Endothelial cell (in vitro differentiated cells): ENCODE results near the gene LZTR1. TPM values are rescaled to one million over a fixed set of nuclear protein-coding genes. Genes with fewer than 3 reads are reported as not detected.
A peak's percentile ranks its signal among the peaks of the same experiment; 100 is the strongest.

Source experiments
- DNase-seq: peaks from one replicate; pipeline ENCODE4 v3.0.0; 2021; ENCODE audit warnings: low spot score
- H3K27ac Mint-ChIP-seq: one replicate; pipeline ENCODE4 v1.8.0; 2021; ENCODE audit warnings: mixed read lengths, inconsistent platforms; ENCODE audit not compliant: unreplicated experiment
- H3K27me3 Mint-ChIP-seq: one replicate; pipeline ENCODE4 v1.8.0; 2021; ENCODE audit warnings: mild to moderate bottlenecking, moderate library complexity, mixed read lengths, inconsistent platforms; ENCODE audit not compliant: unreplicated experiment
- H3K36me3 Mint-ChIP-seq: one replicate; pipeline ENCODE4 v1.8.0; 2021; ENCODE audit warnings: mild to moderate bottlenecking, low read depth, mixed read lengths, inconsistent platforms; ENCODE audit not compliant: unreplicated experiment
- H3K4me1 Mint-ChIP-seq: one replicate; pipeline ENCODE4 v1.8.0; 2021; ENCODE audit warnings: mild to moderate bottlenecking, mixed read lengths, inconsistent platforms; ENCODE audit not compliant: unreplicated experiment
- H3K4me3 Mint-ChIP-seq: one replicate; pipeline ENCODE4 v1.8.0; 2021; ENCODE audit warnings: mild to moderate bottlenecking, mixed read lengths, inconsistent platforms; ENCODE audit not compliant: unreplicated experiment
- H3K9me3 Mint-ChIP-seq: one replicate; pipeline ENCODE4 v1.8.0; 2021; ENCODE audit warnings: mixed read lengths, inconsistent platforms; ENCODE audit not compliant: unreplicated experiment
- total RNA-seq: library from RNA; stranded (reverse); fragmentation: NEBNext Ultra II Directional; extraction: Animal tissue kit (Norgen Biotek cat#: 25700); gene quantifications from one replicate; pipeline ENCODE4 v1.2.1, GENCODE V29; 2021; ENCODE audit not compliant: unreplicated experiment
- TF ChIP-seq, protein P1 (sequence below): fragments of 200-600 bp; sonication (generic); IDR thresholded peaks from one replicate; pipeline ENCODE4 v1.5.0; 2021; ENCODE audit warnings: antibody characterized with exemption; ENCODE audit not compliant: unreplicated experiment

Gene LZTR1
- total RNA-seq, 1 donor from 2014 or later: 113 TPM

DNA sequence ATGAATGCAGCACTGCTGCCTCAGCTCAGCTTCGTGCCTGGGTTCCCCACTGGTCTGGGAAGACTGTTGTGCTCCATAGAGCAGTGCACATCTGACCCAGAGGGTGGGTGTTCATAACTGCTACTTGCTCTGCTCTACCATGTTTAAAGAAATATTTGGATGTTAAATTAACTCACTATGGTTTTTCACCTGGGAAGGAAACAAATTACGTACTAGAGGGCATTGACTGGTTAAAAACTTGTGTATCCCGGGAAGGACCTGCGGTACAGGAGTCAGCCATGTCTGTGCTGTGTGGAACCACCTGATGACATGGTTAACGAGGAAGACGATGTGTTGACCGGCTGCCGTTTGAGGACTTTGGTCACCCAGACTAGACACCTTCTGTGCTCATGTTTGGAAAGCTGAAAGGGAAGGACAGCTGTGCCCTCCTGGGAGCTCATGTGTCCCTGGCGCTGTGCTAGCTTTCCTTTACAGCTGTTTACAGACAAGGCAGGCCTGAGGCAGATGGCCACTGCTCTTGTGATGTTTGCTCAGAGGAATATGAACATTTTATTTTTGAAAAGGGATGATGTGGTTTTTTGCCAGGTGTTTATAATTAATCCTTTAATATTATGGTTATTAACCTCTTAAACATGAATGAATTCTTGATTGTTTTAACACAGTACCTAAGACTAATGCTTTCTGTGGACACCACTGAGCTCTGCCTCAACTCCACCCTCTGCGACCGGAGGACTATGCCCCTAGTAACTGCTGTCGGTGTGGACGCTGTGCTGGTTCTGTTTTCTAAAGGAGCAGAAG, 29.4 kb upstream of the LZTR1 start:
- Mint-ChIP-seq H3K4me1 (peaks cover 11% of the 10 kb centered on the region), H3K9me3 (no peaks in the 10 kb centered on the region), H3K27ac (no peak overlapping the region), H3K36me3 (peaks cover 9% of the 10 kb centered on the region), H3K27me3 (peaks cover 3% of the 10 kb centered on the region), H3K4me3 (no peak overlapping the region)
- TF ChIP-seq, protein P1, sequence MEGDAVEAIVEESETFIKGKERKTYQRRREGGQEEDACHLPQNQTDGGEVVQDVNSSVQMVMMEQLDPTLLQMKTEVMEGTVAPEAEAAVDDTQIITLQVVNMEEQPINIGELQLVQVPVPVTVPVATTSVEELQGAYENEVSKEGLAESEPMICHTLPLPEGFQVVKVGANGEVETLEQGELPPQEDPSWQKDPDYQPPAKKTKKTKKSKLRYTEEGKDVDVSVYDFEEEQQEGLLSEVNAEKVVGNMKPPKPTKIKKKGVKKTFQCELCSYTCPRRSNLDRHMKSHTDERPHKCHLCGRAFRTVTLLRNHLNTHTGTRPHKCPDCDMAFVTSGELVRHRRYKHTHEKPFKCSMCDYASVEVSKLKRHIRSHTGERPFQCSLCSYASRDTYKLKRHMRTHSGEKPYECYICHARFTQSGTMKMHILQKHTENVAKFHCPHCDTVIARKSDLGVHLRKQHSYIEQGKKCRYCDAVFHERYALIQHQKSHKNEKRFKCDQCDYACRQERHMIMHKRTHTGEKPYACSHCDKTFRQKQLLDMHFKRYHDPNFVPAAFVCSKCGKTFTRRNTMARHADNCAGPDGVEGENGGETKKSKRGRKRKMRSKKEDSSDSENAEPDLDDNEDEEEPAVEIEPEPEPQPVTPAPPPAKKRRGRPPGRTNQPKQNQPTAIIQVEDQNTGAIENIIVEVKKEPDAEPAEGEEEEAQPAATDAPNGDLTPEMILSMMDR: no peak
- no peak for DNase-seq

DNA sequence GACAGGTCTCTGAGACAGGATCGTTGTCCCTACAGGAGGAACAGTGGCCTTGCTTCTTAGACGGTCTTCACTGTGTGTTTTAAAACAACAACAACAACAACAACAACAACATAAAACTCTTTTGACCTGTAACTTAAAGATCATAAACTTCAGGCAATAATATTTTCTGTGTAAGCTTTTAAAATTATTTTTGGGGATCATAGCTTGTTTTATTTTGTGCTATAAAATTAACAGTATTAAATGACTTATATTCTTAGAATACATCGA, 28.8 kb upstream of the LZTR1 start:
- H3K4me1 Mint-ChIP-seq: peaks cover 11% of the 10 kb centered on the region
- H3K36me3 Mint-ChIP-seq: peaks cover 9% of the 10 kb centered on the region
- TF ChIP-seq, protein P1: no peak
- peaks cover 6% of the 10 kb centered on the region for H3K27me3 Mint-ChIP-seq
- no peak for DNase-seq
- no peaks in the 10 kb centered on the region for H3K9me3 Mint-ChIP-seq
- no peak overlapping the region for H3K27ac Mint-ChIP-seq
- no peak overlapping the region for H3K4me3 Mint-ChIP-seq

DNA sequence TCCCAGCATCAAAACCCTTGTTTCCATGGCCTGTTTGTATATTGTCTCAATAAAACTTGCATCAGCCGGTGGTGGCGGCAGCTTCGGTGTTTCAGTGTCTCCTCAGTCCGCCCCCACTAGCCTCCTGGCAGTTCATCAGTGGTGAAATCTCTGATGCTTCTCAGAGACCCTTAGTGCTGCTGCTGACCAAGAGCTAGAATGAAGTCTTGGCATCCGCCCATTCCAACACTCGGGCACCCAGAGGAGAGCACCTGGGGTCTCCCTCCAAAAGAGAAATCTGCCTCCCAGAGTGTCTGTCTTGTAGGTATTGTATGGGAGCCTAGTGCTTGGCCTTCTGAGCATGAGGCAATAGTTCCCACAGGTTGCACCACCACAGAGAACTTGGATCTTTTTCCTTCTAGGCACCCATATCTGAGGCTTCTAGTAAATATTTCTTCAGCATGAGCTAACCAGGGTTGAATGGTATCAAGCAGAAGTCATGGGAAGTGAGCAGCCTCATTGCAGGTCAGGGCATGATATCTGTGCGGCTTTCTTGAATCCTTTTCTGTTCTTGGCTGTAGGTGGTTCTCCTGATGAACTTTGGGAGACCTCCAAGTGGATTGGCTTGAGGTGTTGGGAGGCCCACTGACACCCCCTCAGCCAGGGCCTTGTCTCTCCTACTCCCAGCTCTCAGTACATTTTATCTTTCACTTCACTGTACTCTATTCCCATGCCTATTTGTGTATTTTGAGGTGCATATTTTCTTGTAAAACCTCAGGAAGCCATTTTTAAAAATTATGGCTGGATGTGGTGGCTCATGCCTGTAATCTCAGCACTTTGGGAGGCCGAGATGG, 28.2 kb upstream of the LZTR1 start:
- peaks cover 9% of the 10 kb centered on the region for H3K36me3 Mint-ChIP-seq

DNA sequence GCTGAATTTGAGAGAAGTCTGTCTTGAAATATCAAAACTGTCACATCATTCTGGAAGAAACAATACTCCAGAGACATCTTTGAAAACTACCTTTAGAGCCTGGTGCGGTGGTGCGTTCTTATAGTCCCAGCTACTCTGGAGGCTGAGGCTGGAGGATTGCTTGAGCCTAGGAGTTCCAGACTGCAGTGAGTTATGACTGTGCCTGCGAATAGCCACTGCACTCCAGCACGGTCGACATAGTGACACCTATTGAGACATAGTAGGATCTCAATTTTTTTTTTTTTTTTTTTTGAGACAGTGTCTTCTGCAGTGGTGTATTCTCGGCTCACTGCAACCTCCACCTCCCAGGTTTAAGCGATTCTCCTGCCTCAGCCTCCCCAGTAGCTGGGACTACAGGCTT, 26.5 kb upstream of the LZTR1 start:
- Mint-ChIP-seq H3K36me3 (no peaks in the 10 kb centered on the region), H3K4me1 (no peaks in the 10 kb centered on the region), H3K27ac (no peak overlapping the region), H3K4me3 (no peak overlapping the region), H3K27me3 (peaks cover 5% of the 10 kb centered on the region), H3K9me3 (no peaks in the 10 kb centered on the region)
- TF ChIP-seq, protein P1: no peak
- no peak for DNase-seq

More for the DNA sequence above, 28.2 kb upstream of the LZTR1 start:
- Mint-ChIP-seq H3K4me3 (peak overlapping the region; percentile 27), H3K9me3 (no peaks in the 10 kb centered on the region), H3K27me3 (peaks cover 7% of the 10 kb centered on the region), H3K4me1 (peaks cover 11% of the 10 kb centered on the region), H3K27ac (no peak overlapping the region)
- DNase-seq: no peak
- TF ChIP-seq, protein P1: no peak
